EL (cell line): ENCODE results near the gene SMAD7.

ENCODE experiments used
- DNase-seq: peaks from one replicate; pipeline ENCODE4 v3.0.0-alpha.2; 2016

The SMAD7 gene

GRCh38 chr18:48986851-48987761 lies 36.3 kb upstream of the SMAD7 start:
- no peak for DNase-seq

- peak; percentile 41 for DNase-seq
Measured at GRCh38 chr18:48985161-48985560, 34.4 kb upstream of the SMAD7 start.

- peak; percentile 31 for DNase-seq
Measured at GRCh38 chr18:48983793-48984437, 33.1 kb upstream of the SMAD7 start.

GRCh38 chr18:48982266-48982665 lies 31.5 kb upstream of the SMAD7 start:
- no peak for DNase-seq

- peak; percentile 52 for DNase-seq
Measured at GRCh38 chr18:48979944-48980890, 29.5 kb upstream of the SMAD7 start.

GRCh38 chr18:48977914-48978313 lies 27.1 kb upstream of the SMAD7 start:
- DNase-seq: no peak

GRCh38 chr18:48975817-48976649 lies 25.3 kb upstream of the SMAD7 start:
- DNase-seq: peak; percentile 75

GRCh38 chr18:48975120-48975816 lies 24.5 kb upstream of the SMAD7 start:
- no peak for DNase-seq

GRCh38 chr18:48974304-48975119 lies 23.7 kb upstream of the SMAD7 start:
- no peak for DNase-seq

- no peak for DNase-seq
Measured at GRCh38 chr18:48973731-48974130, 23.0 kb upstream of the SMAD7 start.

- no peak for DNase-seq
Measured at GRCh38 chr18:48968412-48969215, 17.8 kb upstream of the SMAD7 start.

GRCh38 chr18:48967545-48967944 lies 16.8 kb upstream of the SMAD7 start:
- DNase-seq: no peak

- no peak for DNase-seq
Measured at GRCh38 chr18:48966523-48966922, 15.8 kb upstream of the SMAD7 start.

- DNase-seq: no peak
Measured at GRCh38 chr18:48963586-48964470, 13.1 kb upstream of the SMAD7 start.

GRCh38 chr18:48962994-48963561 lies 12.3 kb upstream of the SMAD7 start:
- no peak for DNase-seq

- no peak for DNase-seq
Measured at GRCh38 chr18:48962252-48962993, 11.7 kb upstream of the SMAD7 start.

GRCh38 chr18:48961547-48961946 lies 10.8 kb upstream of the SMAD7 start:
- no peak for DNase-seq
